ENCODE results near the gene CLIC4.

CLIC4 gene

GRCh38 chr1:24743404-24744211, 1.6 kb upstream of the CLIC4 start:
- H3K36me3 Mint-ChIP-seq (ENCODE audit: low read depth) = peaks cover 7% of the 10 kb centered on the region
- no peak for DNase-seq
- peaks cover 63% of the 10 kb centered on the region for H3K4me1 Mint-ChIP-seq
- H3K27ac Mint-ChIP-seq = peak overlapping the region; percentile 88
- TF ChIP-seq CTCF (IDR thresholded peaks at IDR 0.05) = no peak
- peak overlapping the region; percentile 51 for H3K4me3 Mint-ChIP-seq
- H3K9me3 Mint-ChIP-seq = no peaks in the 10 kb centered on the region
- H3K27me3 Mint-ChIP-seq (ENCODE audit: low read depth, poor library complexity) = peaks cover 8% of the 10 kb centered on the region

GRCh38 chr1:24745711-24746413, 615 bp downstream of the CLIC4 start:
- H3K9me3 Mint-ChIP-seq = no peaks in the 10 kb centered on the region
- H3K4me1 Mint-ChIP-seq = peaks cover 74% of the 10 kb centered on the region
- H3K4me3 Mint-ChIP-seq = peak overlapping the region; percentile 96
- H3K27me3 Mint-ChIP-seq (ENCODE audit: low read depth, poor library complexity) = no peaks in the 10 kb centered on the region
- no peak for DNase-seq
- H3K36me3 Mint-ChIP-seq (ENCODE audit: low read depth) = peaks cover 25% of the 10 kb centered on the region
- no peak for TF ChIP-seq CTCF (IDR thresholded peaks at IDR 0.05)
- peak overlapping the region; percentile 95 for H3K27ac Mint-ChIP-seq

- Mint-ChIP-seq H3K4me1 (peaks cover 64% of the 10 kb centered on the region), H3K4me3 (peak overlapping the region; percentile 96), H3K27me3 (ENCODE audit: low read depth, poor library complexity) (no peaks in the 10 kb centered on the region), H3K9me3 (no peaks in the 10 kb centered on the region), H3K27ac (peak overlapping the region; percentile 94), H3K36me3 (ENCODE audit: low read depth) (peaks cover 30% of the 10 kb centered on the region)
- no peak for DNase-seq
- no peak for TF ChIP-seq CTCF (IDR thresholded peaks at IDR 0.05)
Measured at GRCh38 chr1:24748191-24749121, 3.2 kb downstream of the CLIC4 start.

- H3K27me3 Mint-ChIP-seq (ENCODE audit: low read depth, poor library complexity) = no peaks in the 10 kb centered on the region
Measured at GRCh38 chr1:24749252-24749651, 4.0 kb downstream of the CLIC4 start.

GRCh38 chr1:24749886-24750285, 4.6 kb downstream of the CLIC4 start:
- Mint-ChIP-seq H3K4me1 (peaks cover 62% of the 10 kb centered on the region), H3K27ac (no peak overlapping the region), H3K27me3 (ENCODE audit: low read depth, poor library complexity) (no peaks in the 10 kb centered on the region), H3K36me3 (ENCODE audit: low read depth) (peaks cover 39% of the 10 kb centered on the region), H3K9me3 (peaks cover 6% of the 10 kb centered on the region), H3K4me3 (no peak overlapping the region)
- no peak for TF ChIP-seq CTCF (IDR thresholded peaks at IDR 0.05)
- DNase-seq = no peak

More at GRCh38 chr1:24749252-24749651, 4.0 kb downstream of the CLIC4 start:
- no peak overlapping the region for H3K27ac Mint-ChIP-seq
- no peak for DNase-seq
- peaks cover 60% of the 10 kb centered on the region for H3K4me1 Mint-ChIP-seq
- H3K4me3 Mint-ChIP-seq = no peak overlapping the region
- no peak for TF ChIP-seq CTCF (IDR thresholded peaks at IDR 0.05)
- peaks cover 3% of the 10 kb centered on the region for H3K9me3 Mint-ChIP-seq
- peaks cover 34% of the 10 kb centered on the region for H3K36me3 Mint-ChIP-seq (ENCODE audit: low read depth)
